GM12865 (cell line): ENCODE data around the gene CHRNA3.

Experiments used
- DNase-seq: peaks from one replicate; pipeline ENCODE4 v3.0.0; 2010; ENCODE audit warnings: low read depth
- H3K4me3 ChIP-seq: 2 replicates; pipeline ENCODE4 v1.5.1; 2011; ENCODE audit warnings: mild to moderate bottlenecking, low read depth, low read length, control low read depth
- TF ChIP-seq, protein P1 (sequence below): IDR thresholded peaks from 2 replicates; pipeline ENCODE4 v1.5.1; 2011; ENCODE audit warnings: low read length, control low read depth, low read depth, inconsistent platforms; ENCODE audit not compliant: insufficient read depth; ENCODE audit errors: missing control alignments

Gene CHRNA3

DNA sequence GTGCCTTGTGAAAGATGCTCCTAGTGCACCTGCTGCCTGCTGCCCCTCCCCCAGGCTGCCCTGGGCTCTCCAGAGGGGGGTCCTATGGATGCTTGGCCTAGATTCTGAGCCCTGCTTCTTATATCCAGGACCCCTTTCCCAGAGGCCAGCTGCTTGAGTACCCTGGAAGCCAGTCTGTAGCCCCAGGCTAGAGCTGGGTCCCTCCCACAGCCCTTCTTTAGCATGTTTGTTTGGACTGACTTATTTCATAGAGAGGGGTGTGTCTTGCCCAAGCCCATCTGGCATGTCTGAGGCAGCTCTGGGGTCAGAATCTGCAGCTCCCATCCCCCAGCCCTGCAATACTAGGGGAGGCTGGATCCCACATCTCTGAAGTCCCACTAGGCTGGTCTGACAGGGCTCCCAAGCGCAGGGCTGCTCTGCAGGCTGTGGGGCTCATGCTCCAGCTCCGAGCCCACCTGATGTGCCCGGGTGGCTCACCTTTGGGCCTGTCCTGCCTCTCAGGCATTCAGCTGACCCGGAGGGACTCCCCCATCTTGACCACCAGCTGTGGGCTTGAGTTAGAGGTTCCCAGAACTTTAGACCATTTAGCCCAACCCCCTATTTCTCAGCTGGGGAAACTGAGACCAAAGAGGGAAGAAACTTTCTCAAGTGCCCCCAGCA lies 17.1 kb upstream of the CHRNA3 start:
- TF ChIP-seq, protein P1, sequence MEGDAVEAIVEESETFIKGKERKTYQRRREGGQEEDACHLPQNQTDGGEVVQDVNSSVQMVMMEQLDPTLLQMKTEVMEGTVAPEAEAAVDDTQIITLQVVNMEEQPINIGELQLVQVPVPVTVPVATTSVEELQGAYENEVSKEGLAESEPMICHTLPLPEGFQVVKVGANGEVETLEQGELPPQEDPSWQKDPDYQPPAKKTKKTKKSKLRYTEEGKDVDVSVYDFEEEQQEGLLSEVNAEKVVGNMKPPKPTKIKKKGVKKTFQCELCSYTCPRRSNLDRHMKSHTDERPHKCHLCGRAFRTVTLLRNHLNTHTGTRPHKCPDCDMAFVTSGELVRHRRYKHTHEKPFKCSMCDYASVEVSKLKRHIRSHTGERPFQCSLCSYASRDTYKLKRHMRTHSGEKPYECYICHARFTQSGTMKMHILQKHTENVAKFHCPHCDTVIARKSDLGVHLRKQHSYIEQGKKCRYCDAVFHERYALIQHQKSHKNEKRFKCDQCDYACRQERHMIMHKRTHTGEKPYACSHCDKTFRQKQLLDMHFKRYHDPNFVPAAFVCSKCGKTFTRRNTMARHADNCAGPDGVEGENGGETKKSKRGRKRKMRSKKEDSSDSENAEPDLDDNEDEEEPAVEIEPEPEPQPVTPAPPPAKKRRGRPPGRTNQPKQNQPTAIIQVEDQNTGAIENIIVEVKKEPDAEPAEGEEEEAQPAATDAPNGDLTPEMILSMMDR: no peak
- DNase-seq: no peak
- H3K4me3 ChIP-seq: no peak overlapping the region

DNA sequence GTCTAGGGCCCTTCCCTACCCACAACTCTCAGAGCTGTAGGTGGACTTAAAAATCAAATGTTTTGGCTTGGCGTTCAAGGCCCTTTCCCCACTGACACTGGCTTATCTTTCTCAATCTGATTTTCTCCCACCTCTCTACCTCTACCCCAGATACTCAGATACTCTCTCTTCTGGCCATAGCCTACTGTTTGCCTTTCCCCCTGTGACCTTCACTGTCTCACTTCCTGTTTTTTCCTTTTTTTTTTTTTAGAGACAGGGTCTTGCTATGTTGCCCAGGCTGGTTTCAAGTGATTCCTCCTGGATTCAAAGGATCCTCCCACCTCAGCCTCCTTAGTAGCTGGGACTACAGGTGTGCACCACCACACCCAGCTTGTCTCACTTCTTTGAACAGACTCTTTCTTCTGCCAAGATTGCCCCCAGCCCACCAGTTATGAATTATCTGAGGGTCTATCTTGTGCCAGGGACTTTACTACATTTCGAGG lies 15.6 kb upstream of the CHRNA3 start:
- TF ChIP-seq, protein P1: no peak
- DNase-seq: no peak
- H3K4me3 ChIP-seq: no peak overlapping the region

- DNase-seq: no peak
- TF ChIP-seq, protein P1: no peak
- no peak overlapping the region for H3K4me3 ChIP-seq
Observed at GRCh38 chr15:78635346-78635745, 14.6 kb upstream of the CHRNA3 start.

DNA sequence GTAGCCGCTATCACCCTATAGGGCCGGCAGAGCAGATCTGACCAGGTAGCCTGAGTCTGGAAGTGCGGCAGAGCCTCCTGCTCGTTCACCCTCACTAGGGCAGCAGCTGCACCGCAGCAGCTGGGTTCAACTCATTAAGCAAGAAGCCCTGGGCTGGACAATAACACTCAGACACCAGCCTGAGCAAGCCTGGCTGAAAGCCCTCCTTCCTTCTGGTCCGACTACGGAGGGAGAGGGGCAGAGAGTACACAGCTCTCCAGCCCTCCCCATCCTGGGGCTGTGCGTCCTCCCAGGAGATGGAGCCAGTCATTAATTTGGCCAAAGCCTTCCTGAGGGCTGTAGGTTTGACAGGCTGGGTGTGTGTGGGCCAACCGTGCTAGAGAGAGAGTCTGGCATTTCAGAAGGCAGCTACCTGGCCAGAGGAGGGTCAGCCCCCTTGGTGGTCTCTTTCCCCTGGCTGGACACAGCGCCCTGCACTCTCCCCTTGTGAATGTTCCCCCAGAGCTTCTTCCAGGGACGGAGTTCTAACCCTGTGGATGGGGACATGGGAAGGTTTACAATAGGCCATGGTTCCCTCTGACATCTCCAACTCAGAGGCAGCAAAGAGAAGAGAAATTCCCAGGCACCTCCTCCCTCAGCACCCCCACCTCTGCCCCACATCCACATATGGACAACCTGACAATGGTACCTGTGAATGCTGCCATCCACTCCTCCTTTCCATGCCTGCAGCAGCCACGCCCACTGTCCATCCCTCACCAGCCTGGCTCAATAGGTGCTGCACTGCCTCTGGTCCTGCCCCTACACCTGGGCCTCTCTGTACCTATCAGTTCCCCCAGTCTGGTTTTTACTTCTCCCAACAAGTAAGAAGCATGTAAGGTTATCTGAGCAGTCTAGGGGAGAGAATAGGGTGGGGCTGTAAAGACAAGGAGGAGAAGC lies 13.7 kb upstream of the CHRNA3 start:
- TF ChIP-seq, protein P1: no peak
- no peak for DNase-seq
- H3K4me3 ChIP-seq: no peak overlapping the region

DNA sequence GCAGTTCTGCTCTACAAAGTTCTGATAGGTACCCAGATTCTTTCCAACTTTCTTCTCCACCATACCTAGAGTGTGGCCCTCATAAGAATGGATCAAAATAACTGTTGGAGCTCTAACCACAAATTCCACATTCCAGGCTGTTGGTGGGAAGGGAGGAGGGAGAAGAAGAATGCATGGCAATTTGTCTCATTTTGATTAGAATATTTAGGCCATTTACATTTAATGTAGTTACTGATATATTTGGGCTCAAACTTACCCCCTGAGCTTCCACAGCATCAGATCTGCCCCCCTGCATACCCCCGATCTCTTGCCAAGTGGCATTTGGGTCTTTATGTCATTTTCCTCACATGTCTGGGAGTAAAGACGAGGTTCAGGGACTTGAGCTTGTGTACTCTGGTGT lies 12.6 kb upstream of the CHRNA3 start:
- DNase-seq: no peak
- H3K4me3 ChIP-seq: no peak overlapping the region
- TF ChIP-seq, protein P1: no peak

DNA sequence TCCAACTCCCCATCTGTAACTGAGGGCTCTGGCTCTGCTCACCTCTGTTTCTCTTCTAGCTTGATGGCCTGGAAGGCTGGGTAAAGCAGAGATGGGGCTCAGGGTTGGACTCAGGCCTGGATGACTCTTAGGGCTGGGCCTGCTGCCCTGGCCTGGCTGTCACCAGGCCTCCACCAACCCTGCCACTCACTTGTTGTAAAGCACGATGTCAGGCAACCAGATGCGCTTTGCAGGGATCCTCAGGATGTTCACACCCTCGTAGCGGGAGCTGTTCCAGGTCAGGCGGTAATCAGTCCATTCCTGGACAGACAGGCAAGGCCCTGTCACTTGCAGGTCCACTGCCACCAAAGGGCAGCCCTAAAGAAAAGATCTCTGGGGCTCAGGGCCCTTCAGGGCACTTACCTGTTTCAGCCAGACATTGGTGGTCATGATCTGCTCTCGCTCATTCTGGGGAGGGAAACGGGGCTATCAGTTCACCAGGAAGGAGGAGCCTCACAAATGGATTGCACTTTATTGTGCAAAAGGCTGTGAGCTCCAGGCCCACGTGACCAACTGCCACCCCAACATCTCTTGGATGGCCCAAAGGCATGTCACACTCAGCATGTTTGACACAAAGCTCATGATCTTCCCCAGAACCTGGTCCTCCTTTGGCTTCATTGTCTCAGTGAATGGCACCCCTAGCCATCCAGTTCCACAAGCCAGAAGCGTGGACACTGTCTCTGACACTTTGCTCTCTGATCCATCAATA lies 10.3 kb upstream of the CHRNA3 start:
- DNase-seq: no peak
- TF ChIP-seq, protein P1: no peak
- H3K4me3 ChIP-seq: no peak overlapping the region
